RWPE2 (cell line): ENCODE measurements around the gene PLAC1.

Experiments
- ATAC-seq: fragments of 200-7000 bp; cut with Tn5 transposase; 3 replicates; pipeline ENCODE4 v1.9.1; 2021; ENCODE audit warnings: low read depth
- DNase-seq: peaks from one replicate; pipeline ENCODE4 v3.0.0-alpha.2; 2020; ENCODE audit warnings: low spot score
- H3K27ac ChIP-seq: fragments of 450-650 bp; 2 replicates; pipeline ENCODE4 v1.5.1; 2017; ENCODE audit warnings: mild to moderate bottlenecking; ENCODE audit not compliant: poor library complexity, severe bottlenecking
- H3K27me3 ChIP-seq: fragments of 250-450 bp; sonication (Bioruptor Pico); 2 replicates; pipeline ENCODE4 v1.5.1; 2021; ENCODE audit warnings: mild to moderate bottlenecking, moderate library complexity; ENCODE audit not compliant: insufficient read depth, poor library complexity, severe bottlenecking
- H3K36me3 ChIP-seq: fragments of 250-450 bp; sonication (Bioruptor Pico); 2 replicates; pipeline ENCODE4 v1.5.1; 2020; ENCODE audit warnings: low read depth, mild to moderate bottlenecking, moderate library complexity
- H3K4me1 ChIP-seq: fragments of 250-450 bp; sonication (Bioruptor Pico); 2 replicates; pipeline ENCODE4 v1.5.1; 2021; ENCODE audit warnings: mild to moderate bottlenecking, moderate library complexity; ENCODE audit not compliant: insufficient read depth, poor library complexity, severe bottlenecking
- H3K4me3 ChIP-seq: fragments of 250-450 bp; sonication (Bioruptor Pico); 2 replicates; pipeline ENCODE4 v1.5.1; 2021; ENCODE audit warnings: mild to moderate bottlenecking, moderate library complexity; ENCODE audit not compliant: severe bottlenecking
- H3K9me3 ChIP-seq: fragments of 250-450 bp; sonication (Bioruptor Pico); 2 replicates; pipeline ENCODE4 v1.5.1; 2021; ENCODE audit warnings: mild to moderate bottlenecking, moderate library complexity; ENCODE audit not compliant: severe bottlenecking
- CTCF ChIP-seq: fragments of 450-650 bp; IDR thresholded peaks from one replicate; pipeline ENCODE4 v1.5.1; 2017; ENCODE audit warnings: mild to moderate bottlenecking, moderate library complexity; ENCODE audit not compliant: poor library complexity, severe bottlenecking

The PLAC1 gene

GRCh38 chrX:134588806-134589205 is 69.5 kb downstream of the PLAC1 start:
- DNase-seq (no peak), ATAC-seq (no peak)
- Histone ChIP-seq H3K4me1 (no peaks in the 10 kb centered on the region), H3K36me3 (no peaks in the 10 kb centered on the region), H3K27me3 (no peaks in the 10 kb centered on the region), H3K9me3 (no peaks in the 10 kb centered on the region), H3K27ac (no peak overlapping the region), H3K4me3 (no peak overlapping the region)
- TF ChIP-seq CTCF: no peak

- DNase-seq (no peak), ATAC-seq (no peak)
- Histone ChIP-seq H3K27me3 (no peaks in the 10 kb centered on the region), H3K9me3 (no peaks in the 10 kb centered on the region), H3K4me1 (peaks cover 5% of the 10 kb centered on the region), H3K36me3 (no peaks in the 10 kb centered on the region), H3K27ac (no peak overlapping the region), H3K4me3 (no peak overlapping the region)
- TF ChIP-seq CTCF: no peak
These were observed 77.4 kb downstream of the PLAC1 start for GRCh38 chrX:134580907-134581306.

- ATAC-seq: peak; percentile 61
These were observed 84.6 kb downstream of the PLAC1 start for GRCh38 chrX:134573683-134574035.

GRCh38 chrX:134572816-134573682 is 85.2 kb downstream of the PLAC1 start:
- peaks cover 26% of the 10 kb centered on the region for H3K4me1 ChIP-seq
- ATAC-seq: peak; percentile 87
- DNase-seq: peak; percentile 56

More at GRCh38 chrX:134573683-134574035, 84.6 kb downstream of the PLAC1 start:
- H3K27me3 ChIP-seq: no peaks in the 10 kb centered on the region
- peaks cover 27% of the 10 kb centered on the region for H3K4me1 ChIP-seq
- H3K9me3 ChIP-seq: no peaks in the 10 kb centered on the region
- peak overlapping the region; percentile 88 for H3K27ac ChIP-seq
- H3K4me3 ChIP-seq: no peak overlapping the region
- H3K36me3 ChIP-seq: no peaks in the 10 kb centered on the region
- no peak for DNase-seq
- no peak for TF ChIP-seq CTCF

More at GRCh38 chrX:134572816-134573682, 85.2 kb downstream of the PLAC1 start:
- Histone ChIP-seq H3K27ac (peak overlapping the region; percentile 88), H3K4me3 (no peak overlapping the region), H3K9me3 (no peaks in the 10 kb centered on the region), H3K27me3 (no peaks in the 10 kb centered on the region), H3K36me3 (no peaks in the 10 kb centered on the region)
- no peak for TF ChIP-seq CTCF
